B cell (primary cell): ENCODE measurements around the gene SENP3. TPM values are rescaled to one million over a fixed set of nuclear protein-coding genes. Genes with fewer than 3 reads are reported as not detected.

Source experiments
- ATAC-seq: fragments of 200-7000 bp; cut with Tn5 transposase; one replicate; pipeline ENCODE4 v1.10.0; 2021; ENCODE audit warnings: low read depth, mild to moderate bottlenecking, moderate number of reproducible peaks, moderate library complexity
- CTCF ChIA-PET: fragments of 350-600 bp; sonication (Branson Sonifier 250); formaldehyde crosslinking; loops from one replicate; lab custom pipeline; 2021; ENCODE audit warnings: antibody characterized with exemption, inconsistent platforms; lab: Charles Lee
- POLR2A ChIA-PET: fragments of 350-600 bp; sonication (Branson Sonifier 250); formaldehyde crosslinking; loops from one replicate; lab custom pipeline; 2021; ENCODE audit warnings: antibody characterized with exemption; lab: Charles Lee
- DNase-seq: peaks from one replicate; pipeline ENCODE4 v3.0.0; 2013
- H2AFZ ChIP-seq: 2 replicates; pipeline ENCODE4 v1.6.1; 2012; ENCODE audit warnings: mild to moderate bottlenecking, low read depth, low read length; ENCODE audit not compliant: insufficient read depth, poor library complexity, severe bottlenecking
- H3K27ac ChIP-seq, 2 donors: 1 replicate in 1 of 2; 2 replicates in 1 of 2; pipeline ENCODE4 v1.5.1; 2012 to 2013; ENCODE audit warnings: low read length in 2 of 2, mild to moderate bottlenecking in 2 of 2, moderate library complexity in 1 of 2
- H3K27me3 ChIP-seq, 4 experiments: fragments of 200-600 bp in 1 of 4; sonication (generic) in 1 of 4; replicated peaks in 1 of 4; 1 replicate in 2 of 4; 2 replicates in 2 of 4; pipeline versions ENCODE4 v1.6.1 to v1.7.0; 2013 to 2016; ENCODE audit warnings: low read length in 3 of 4, mild to moderate bottlenecking in 2 of 4, mixed read lengths in 1 of 4, moderate library complexity in 1 of 4; ENCODE audit not compliant: insufficient read depth in 4 of 4, control insufficient read depth in 3 of 4; ENCODE audit errors: control extremely low read depth in 1 of 4
- H3K36me3 ChIP-seq, 2 experiments: replicated peaks in 1 of 2; 1 replicate in 1 of 2; 2 replicates in 1 of 2; pipeline versions ENCODE4 v1.6.1 to v1.7.1; 2013; ENCODE audit warnings: low read length in 1 of 2; ENCODE audit not compliant: insufficient read depth in 2 of 2, control insufficient read depth in 1 of 2; ENCODE audit errors: control extremely low read depth in 1 of 2, extremely low read depth in 1 of 2
- H3K4me1 ChIP-seq, 2 donors: fragments of 200-600 bp in 1 of 2; sonication (generic) in 1 of 2; 1 replicate in 1 of 2; 2 replicates in 1 of 2; pipeline versions ENCODE4 v1.5.1 to v1.6.1; 2013 to 2017; ENCODE audit warnings: low read length in 2 of 2; ENCODE audit not compliant: control insufficient read depth in 2 of 2, insufficient read depth in 2 of 2
- H3K4me2 ChIP-seq: replicated peaks from 2 replicates; pipeline ENCODE3; 2012; ENCODE audit warnings: mild to moderate bottlenecking, low read depth, low read length; ENCODE audit not compliant: poor library complexity, severe bottlenecking
- H3K4me3 ChIP-seq, 5 experiments: fragments of 200-600 bp in 1 of 5; sonication (generic) in 1 of 5; 1 replicate in 3 of 5; 2 replicates in 2 of 5; pipeline versions ENCODE4 v1.5.1 to v1.7.0; 2011 to 2016; ENCODE audit warnings: low read length in 4 of 5, mild to moderate bottlenecking in 4 of 5, low read depth in 2 of 5, control low read depth in 1 of 5, moderate library complexity in 1 of 5; ENCODE audit not compliant: insufficient read depth in 1 of 5; ENCODE audit errors: control extremely low read depth in 1 of 5, extremely low read depth in 1 of 5
- H3K79me2 ChIP-seq: fragments of 200-600 bp; sonication (generic); one replicate; pipeline ENCODE4 v1.6.0; 2016; ENCODE audit warnings: low read length; ENCODE audit not compliant: control insufficient read depth, insufficient read depth
- H3K9ac ChIP-seq: fragments of 200-600 bp; sonication (generic); 2 replicates; pipeline ENCODE4 v1.6.1; 2017; ENCODE audit warnings: mild to moderate bottlenecking, low read length, moderate library complexity
- H3K9me3 ChIP-seq, 3 donors: one replicate each; pipeline versions ENCODE4 v1.6.1 to v1.7.1; 2013; ENCODE audit warnings: low read length in 2 of 3; ENCODE audit not compliant: control insufficient read depth in 2 of 3, insufficient read depth in 1 of 3; ENCODE audit errors: control extremely low read depth in 1 of 3
- H4K20me1 ChIP-seq: 2 replicates; pipeline ENCODE4 v1.6.0; 2012; ENCODE audit warnings: mild to moderate bottlenecking, low read length; ENCODE audit not compliant: insufficient read depth, control insufficient read depth, poor library complexity, severe bottlenecking
- H3K27ac Mint-ChIP-seq: one replicate; pipeline ENCODE4 v1.8.0; 2021; ENCODE audit warnings: mixed read lengths
- H3K27me3 Mint-ChIP-seq: one replicate; pipeline ENCODE4 v1.8.0; 2021; ENCODE audit warnings: mixed read lengths
- H3K4me1 Mint-ChIP-seq: one replicate; pipeline ENCODE4 v1.8.0; 2021; ENCODE audit warnings: mixed read lengths
- H3K4me3 Mint-ChIP-seq: one replicate; pipeline ENCODE4 v1.8.0; 2021; ENCODE audit warnings: mixed read lengths
- H3K9me3 Mint-ChIP-seq: one replicate; pipeline ENCODE4 v1.8.0; 2022; ENCODE audit warnings: mixed read lengths; ENCODE audit not compliant: insufficient read depth
- CTCF ChIP-seq: fragments of 200-600 bp; IDR thresholded peaks from one replicate; pipeline ENCODE4 v1.8.0; 2022; ENCODE audit warnings: antibody characterized with exemption, mild to moderate bottlenecking
- EZH2 ChIP-seq: IDR thresholded peaks from 2 replicates; pipeline ENCODE4 v1.6.1; 2012; ENCODE audit warnings: borderline replicate concordance, low read depth, mild to moderate bottlenecking, moderate library complexity, low read length; ENCODE audit not compliant: insufficient read depth, poor library complexity, severe bottlenecking
- WGBS: methylation state at CpG from one replicate; pipeline ENCODE4 v1.1.5; 2013; ENCODE audit warnings: missing lambda C conversion rate; ENCODE audit not compliant: insufficient coverage; 5-methylcytosine and 5-hydroxymethylcytosine counted together
- intact Hi-C: fragments of 100-400 bp; cut with micrococcal nuclease; formaldehyde crosslinking; loops from one replicate; pipeline ENCODE4 v1.10.0; 2022
- polyA plus RNA-seq: library from polyadenylated mRNA; depleted of rRNA; stranded (reverse); fragments of >200 nt; gene quantifications from 2 replicates; pipeline ENCODE4 v1.2.3, GENCODE V29; 2012
- total RNA-seq, 2 donors: library from RNA; stranded (reverse); fragments of 120-200 nt in 1 of 2; gene quantifications; 1 replicate in 1 of 2; 2 replicates in 1 of 2; pipeline versions ENCODE4 v1.2.3 to v1.2.4, GENCODE V29; 2013 to 2022

SENP3 gene
- total and polyA plus RNA-seq, 2 donors (not counting 1 experiment from before 2014, with no cell fraction given), result 45.1 to 57.1 TPM

- CTCF ChIA-PET, result interaction anchor here (0.9 to 1.5 kb wide), 3 partner anchors 15 to 23 kb away, joined by 3 to 4 read pairs (median 3); no protein-coding TSS in a partner anchor
Measured at GRCh38 chr17:7538050-7538449, 23.7 kb upstream of the SENP3 start.

More at GRCh38 chr17:7538050-7538449, 23.7 kb upstream of the SENP3 start:
- Mint-ChIP-seq H3K9me3 (no peaks in the 10 kb centered on the region), H3K27me3 (no peaks in the 10 kb centered on the region), H3K27ac (no peak overlapping the region), H3K4me1 (no peaks in the 10 kb centered on the region), H3K4me3 (no peak overlapping the region)
- intact Hi-C loops, result no loop called here
- Histone ChIP-seq H3K36me3 (no peaks in the 10 kb centered on the region), H3K9ac (no peak overlapping the region), H3K27ac (no peak overlapping the region), H3K4me1 (no peaks in the 10 kb centered on the region), H3K27me3 (no peaks in the 10 kb centered on the region), H3K4me2 (no peak overlapping the region), H3K4me3 (no peak overlapping the region), H4K20me1 (no peaks in the 10 kb centered on the region), H3K79me2 (no peaks in the 10 kb centered on the region), H3K9me3 (peaks cover 0 to 15% (median 6%) of the 10 kb centered on the region in 3 donors), H2AFZ (no peak overlapping the region)
- no peak for ATAC-seq
- POLR2A ChIA-PET, result no interaction called here
- WGBS, result 100% methylated on average over 1 of the region's 3 CpGs
- DNase-seq, result no peak
- no peak for TF ChIP-seq EZH2
- TF ChIP-seq CTCF, result no peak
